Endothelial cell of umbilical vein (primary cell): ENCODE data around the gene TRAF3. TPM values are rescaled to one million over a fixed set of nuclear protein-coding genes. Genes with fewer than 3 reads are reported as not detected.

Source experiments
- BruUV-seq: library from RNA; stranded (reverse); fragments of 400-500 nt; replicated peaks from 2 replicates; lab custom pipeline; 2021; lab: Mats Ljungman, UMichigan
- CTCF ChIA-PET: fragments of 300-600, 350-600 bp; sonication (Branson Sonifier 250); formaldehyde crosslinking; loops from one replicate; lab custom pipeline; 2021; ENCODE audit warnings: antibody characterized with exemption, inconsistent platforms; lab: Charles Lee
- POLR2A ChIA-PET: fragments of 300-600, 350-600 bp; sonication (Branson Sonifier 250); formaldehyde crosslinking; loops from one replicate; lab custom pipeline; 2021; ENCODE audit warnings: antibody characterized with exemption, inconsistent platforms; lab: Charles Lee
- DNase-seq: peaks from one replicate; pipeline ENCODE4 v3.0.0-alpha.2; 2011; ENCODE audit warnings: low read depth, low spot score
- FAIRE-seq: peaks from 2 replicates; lab custom pipeline; 2011; peaks lifted over from hg19 to GRCh38; lab: Jason Lieb, UNC
- H2AFZ ChIP-seq: 2 replicates; pipeline ENCODE4 v1.6.0; 2012; ENCODE audit warnings: low read depth, low read length, control low read depth, inconsistent platforms
- H3K27ac ChIP-seq: 2 replicates; pipeline ENCODE4 v1.5.1; 2011; ENCODE audit warnings: low read depth, mild to moderate bottlenecking, control low read depth, low read length, moderate library complexity; ENCODE audit not compliant: insufficient read depth
- H3K27me3 ChIP-seq, 2 experiments: 2 replicates each; pipeline versions ENCODE4 v1.6.0 to v1.6.1; 2011; ENCODE audit warnings: low read length in 2 of 2, mixed read lengths in 1 of 2; ENCODE audit not compliant: control insufficient read depth in 2 of 2, insufficient read depth in 2 of 2
- H3K36me3 ChIP-seq, 2 experiments: 2 replicates in 1 of 2; 3 replicates in 1 of 2; pipeline ENCODE4 v1.5.1; 2011; ENCODE audit warnings: low read length in 2 of 2, mild to moderate bottlenecking in 1 of 2, moderate library complexity in 1 of 2; ENCODE audit not compliant: control insufficient read depth in 2 of 2, insufficient read depth in 2 of 2; ENCODE audit errors: extremely low read depth in 1 of 2
- H3K4me1 ChIP-seq: 3 replicates; pipeline ENCODE4 v1.5.1; 2011; ENCODE audit warnings: mild to moderate bottlenecking, low read length; ENCODE audit not compliant: control insufficient read depth, insufficient read depth; ENCODE audit errors: extremely low read depth
- H3K4me2 ChIP-seq: 2 replicates; pipeline ENCODE4 v1.6.1; 2011; ENCODE audit warnings: low read length, control low read depth, mixed read lengths; ENCODE audit not compliant: insufficient read depth
- H3K4me3 ChIP-seq, 3 experiments: fragments of 200-600 bp in 1 of 3; sonication (generic), shearing (Covaris generic) in 1 of 3; replicated peaks in 1 of 3; 2 replicates each; pipeline ENCODE4 v1.5.1; 2011 to 2016; ENCODE audit warnings: control low read depth in 3 of 3, low read length in 3 of 3, mild to moderate bottlenecking in 2 of 3, inconsistent platforms in 1 of 3, low read depth in 1 of 3, moderate library complexity in 1 of 3; ENCODE audit not compliant: insufficient read depth in 1 of 3
- H3K79me2 ChIP-seq: 2 replicates; pipeline ENCODE4 v1.6.0; 2012; ENCODE audit warnings: low read length, inconsistent platforms; ENCODE audit not compliant: control insufficient read depth, insufficient read depth
- H3K9ac ChIP-seq: replicated peaks from 2 replicates; pipeline ENCODE3; 2011; ENCODE audit warnings: low read length, control low read depth; ENCODE audit not compliant: insufficient read depth; ENCODE audit errors: extremely low read depth
- H3K9me1 ChIP-seq: replicated peaks from 3 replicates; pipeline ENCODE4 v1.6.0; 2011; ENCODE audit warnings: mild to moderate bottlenecking, low read length; ENCODE audit not compliant: control insufficient read depth, insufficient read depth; ENCODE audit errors: extremely low read depth
- H3K9me3 ChIP-seq: replicated peaks from 2 replicates; pipeline ENCODE4 v1.5.1; 2012; ENCODE audit warnings: low read length, inconsistent platforms; ENCODE audit not compliant: control insufficient read depth, insufficient read depth
- H4K20me1 ChIP-seq: replicated peaks from 2 replicates; pipeline ENCODE3; 2011; ENCODE audit warnings: mild to moderate bottlenecking, low read length; ENCODE audit not compliant: control insufficient read depth, insufficient read depth; ENCODE audit errors: extremely low read depth
- CTCF ChIP-seq, 2 donors: IDR thresholded peaks; 1 replicate in 1 of 2; 2 replicates in 1 of 2; pipeline ENCODE4 v1.5.1; 2011; ENCODE audit warnings: low read length in 2 of 2, mild to moderate bottlenecking in 2 of 2, moderate library complexity in 2 of 2, control low read depth in 1 of 2, inconsistent platforms in 1 of 2, low read depth in 1 of 2; ENCODE audit not compliant: insufficient read depth in 1 of 2; ENCODE audit errors: extremely low read depth in 1 of 2
- EZH2 ChIP-seq: IDR thresholded peaks from 2 replicates; pipeline ENCODE4 v1.6.1; 2012; ENCODE audit warnings: borderline replicate concordance, low read depth, mild to moderate bottlenecking, moderate library complexity, low read length, inconsistent platforms; ENCODE audit not compliant: severe bottlenecking
- FOS ChIP-seq: IDR thresholded peaks from 2 replicates; pipeline ENCODE4 v1.6.1; 2011; ENCODE audit warnings: mild to moderate bottlenecking, low read length, moderate library complexity, borderline replicate concordance; ENCODE audit not compliant: insufficient read depth
- GATA2 ChIP-seq: IDR thresholded peaks from 2 replicates; pipeline ENCODE4 v1.7.0; 2011; ENCODE audit warnings: low read depth, mild to moderate bottlenecking, moderate library complexity, mixed read lengths, low read length; ENCODE audit not compliant: insufficient read length, insufficient read depth
- POLR2A ChIP-seq: IDR thresholded peaks from 2 replicates; pipeline ENCODE4 v1.6.1; 2012; ENCODE audit warnings: low read depth, mild to moderate bottlenecking, control low read depth, low read length
- POLR2AphosphoS5 ChIP-seq: IDR thresholded peaks from 2 replicates; pipeline ENCODE4 v1.6.1; 2012; ENCODE audit warnings: low read depth, mild to moderate bottlenecking, control low read depth, low read length, moderate library complexity; ENCODE audit not compliant: insufficient read depth
- dilution Hi-C: fragments of 300-500 bp; cut with MboI; formaldehyde crosslinking; loops from one replicate; pipeline ENCODE4 v1.15.0; 2019; ENCODE audit warnings: low sequenced_read_pairs; ENCODE audit not compliant: extremely low pct_ligation_motif_present
- intact Hi-C: fragments of 100-400 bp; cut with micrococcal nuclease; formaldehyde crosslinking; loops from one replicate; pipeline ENCODE4 v1.10.0; 2022
- polyA plus RNA-seq, 4 experiments: library from polyadenylated mRNA; depleted of rRNA in 3 of 4; stranded (reverse) in 3 of 4; unstranded in 1 of 4; fragments of >200 nt; gene quantifications; 2 replicates each; pipeline versions ENCODE4 v1.2.1 to v1.2.3, GENCODE V29; 2011 to 2012; ENCODE audit warnings: missing spikeins in 1 of 4
- total RNA-seq: library from RNA; stranded (reverse); gene quantifications from 2 replicates; pipeline ENCODE4 v1.2.3, GENCODE V29; 2021

The TRAF3 gene
- total and polyA plus RNA-seq, 2 donors (not counting 3 experiments of a cell fraction or from before 2014, with no cell fraction given): 14.4 to 27.6 TPM

GRCh38 chr14:102938191-102938590, 160.9 kb downstream of the TRAF3 start:
- Histone ChIP-seq H3K79me2 (no peaks in the 10 kb centered on the region), H3K27ac (no peak overlapping the region), H3K9me1 (no peaks in the 10 kb centered on the region), H3K27me3 (no peaks in the 10 kb centered on the region), H3K9me3 (no peaks in the 10 kb centered on the region), H2AFZ (no peak overlapping the region), H3K4me2 (no peak overlapping the region), H3K36me3 (peaks cover 16 to 53% of the 10 kb centered on the region in 2 experiments), H3K4me3 (no peak overlapping the region), H4K20me1 (no peaks in the 10 kb centered on the region), H3K4me1 (no peaks in the 10 kb centered on the region), H3K9ac (no peak overlapping the region)
- BruUV-seq: no TSS peak
- dilution Hi-C loops (no loop called here), intact Hi-C loops (no loop called here)
- no peak for DNase-seq
- ChIA-PET POLR2A (no interaction called here), CTCF (interaction anchor here (0.9 kb wide), 1 partner anchor 33 kb away, joined by 3 read pairs; no protein-coding TSS in a partner anchor)
- FAIRE-seq: no peak
- TF ChIP-seq FOS (no peak), CTCF (IDR thresholded peaks at IDR 0.05; ENCODE audit: extremely low read depth in 1 of 2, insufficient read depth in 1 of 2, low read depth in 1 of 2, low read length in 2 of 2) (no peak), POLR2AphosphoS5 (no peak), EZH2 (no peak), GATA2 (no peak)

- no peaks in the 10 kb centered on the region for H3K79me2 ChIP-seq
- H3K9me1 ChIP-seq: no peaks in the 10 kb centered on the region
- no peak overlapping the region for H3K27ac ChIP-seq
- BruUV-seq: no TSS peak
- intact Hi-C loops (no loop called here), dilution Hi-C loops (no loop called here)
- H3K27me3 ChIP-seq: no peaks in the 10 kb centered on the region
- H3K4me3 ChIP-seq: no peak overlapping the region
- H2AFZ ChIP-seq: no peak overlapping the region
- TF ChIP-seq POLR2A: no peak
- H3K36me3 ChIP-seq: peaks cover 14 to 61% of the 10 kb centered on the region in 2 experiments
- ChIA-PET POLR2A (no interaction called here), CTCF (no interaction called here)
- no peaks in the 10 kb centered on the region for H4K20me1 ChIP-seq
- no peak for FAIRE-seq
- no peaks in the 10 kb centered on the region for H3K4me1 ChIP-seq
- H3K9ac ChIP-seq: no peak overlapping the region
- no peak for DNase-seq
- no peaks in the 10 kb centered on the region for H3K9me3 ChIP-seq
- H3K4me2 ChIP-seq: no peak overlapping the region
Measured at GRCh38 chr14:102939329-102939728, 162.1 kb downstream of the TRAF3 start.
